Activated naive CD4-positive, alpha-beta T cell treated with anti-CD3 and anti-CD28 coated beads, Interleukin-2, amount 50 U/mL, for 24 hours (primary cell): Measurements from ENCODE around the gene STAP2.
"Not testable (repeated sequence)": the region's sequence is repeated elsewhere in the genome, so short reads cannot be mapped to it uniquely, and the experiment has no call there.

Experiments
- H3K27ac Mint-ChIP-seq: one replicate; pipeline ENCODE4 v1.8.0; 2021; ENCODE audit warnings: mild to moderate bottlenecking, mixed read lengths
- H3K27me3 Mint-ChIP-seq: one replicate; pipeline ENCODE4 v1.8.0; 2021; ENCODE audit warnings: mixed read lengths
- H3K36me3 Mint-ChIP-seq: one replicate; pipeline ENCODE4 v1.8.0; 2021; ENCODE audit warnings: mixed read lengths
- H3K4me1 Mint-ChIP-seq: one replicate; pipeline ENCODE4 v1.8.0; 2021; ENCODE audit warnings: mixed read lengths
- H3K4me3 Mint-ChIP-seq: one replicate; pipeline ENCODE4 v1.8.0; 2021; ENCODE audit warnings: mild to moderate bottlenecking, mixed read lengths
- H3K9me3 Mint-ChIP-seq: one replicate; pipeline ENCODE4 v1.8.0; 2021; ENCODE audit warnings: mixed read lengths

The STAP2 gene

DNA sequence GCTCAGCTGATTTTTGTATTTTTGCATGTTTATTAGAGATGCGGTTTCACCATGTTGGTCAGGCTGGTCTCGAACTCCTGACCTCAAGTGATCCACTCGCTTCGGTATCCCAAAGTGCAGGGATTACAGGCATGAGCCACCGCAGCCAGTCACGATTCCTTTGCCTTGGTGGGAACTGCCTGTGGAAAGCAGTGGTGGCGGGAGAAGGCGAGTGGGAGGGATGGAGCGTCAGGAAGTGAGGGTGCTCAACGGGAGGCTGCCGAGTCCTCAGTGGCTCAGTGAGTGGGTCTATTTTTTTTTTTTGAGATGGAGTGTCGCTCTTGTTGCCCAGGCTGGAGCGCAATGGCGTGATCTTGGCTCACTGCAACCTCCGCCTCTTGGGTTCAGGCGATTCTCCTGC, 10.6 kb upstream of the STAP2 start:
- H3K4me1 Mint-ChIP-seq = peaks cover 10% of the 10 kb centered on the region
- not testable (repeated sequence) for H3K9me3 Mint-ChIP-seq, H3K27ac Mint-ChIP-seq, H3K27me3 Mint-ChIP-seq, H3K4me3 Mint-ChIP-seq, H3K36me3 Mint-ChIP-seq

DNA sequence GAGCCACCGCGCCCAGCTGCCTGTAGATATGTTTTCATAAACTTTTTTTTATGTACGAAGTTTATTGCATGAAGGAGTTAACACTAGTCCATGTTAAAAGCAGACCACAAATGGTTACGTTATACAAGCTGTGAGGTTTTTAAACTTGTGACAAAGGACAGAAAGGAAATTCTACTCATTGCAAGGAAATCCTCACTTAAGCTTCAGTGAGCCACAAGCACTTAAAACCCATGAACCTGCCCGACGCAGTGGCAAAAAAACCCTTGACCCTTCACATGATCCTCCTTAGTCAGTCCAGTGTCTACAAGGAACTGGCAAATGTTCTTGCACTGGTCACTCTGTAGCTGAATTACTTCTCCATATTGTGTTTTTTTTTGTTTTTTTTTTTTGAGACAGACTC, 8.9 kb upstream of the STAP2 start:
- no peak overlapping the region for H3K4me3 Mint-ChIP-seq
- peaks cover 17% of the 10 kb centered on the region for H3K4me1 Mint-ChIP-seq
- no peak overlapping the region for H3K27ac Mint-ChIP-seq
- no peaks in the 10 kb centered on the region for H3K9me3 Mint-ChIP-seq
- H3K27me3 Mint-ChIP-seq = no peaks in the 10 kb centered on the region
- H3K36me3 Mint-ChIP-seq = peaks cover 3% of the 10 kb centered on the region

DNA sequence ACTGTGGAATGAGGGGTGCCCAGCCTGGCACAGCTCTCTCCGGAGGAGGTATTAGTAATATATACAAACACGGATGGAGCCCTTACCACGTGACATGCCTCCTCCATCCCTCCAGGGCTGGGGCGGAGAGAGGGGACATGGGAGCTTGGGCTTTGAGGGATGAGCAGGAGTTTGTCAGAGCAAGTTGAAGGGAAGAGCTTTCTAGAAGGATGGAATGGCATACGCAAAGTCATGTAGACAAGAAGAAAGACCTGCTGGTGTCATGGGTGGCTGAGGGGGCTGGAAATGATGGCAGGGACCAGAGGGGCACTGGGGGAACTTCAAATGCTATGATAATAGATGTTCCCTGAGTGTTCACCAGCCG, 7.4 kb upstream of the STAP2 start:
- no peak overlapping the region for H3K4me3 Mint-ChIP-seq
- H3K9me3 Mint-ChIP-seq = no peaks in the 10 kb centered on the region
- peaks cover 22% of the 10 kb centered on the region for H3K4me1 Mint-ChIP-seq
- H3K27me3 Mint-ChIP-seq = no peaks in the 10 kb centered on the region
- peak overlapping the region; percentile 46 for H3K27ac Mint-ChIP-seq
- peaks cover 3% of the 10 kb centered on the region for H3K36me3 Mint-ChIP-seq

DNA sequence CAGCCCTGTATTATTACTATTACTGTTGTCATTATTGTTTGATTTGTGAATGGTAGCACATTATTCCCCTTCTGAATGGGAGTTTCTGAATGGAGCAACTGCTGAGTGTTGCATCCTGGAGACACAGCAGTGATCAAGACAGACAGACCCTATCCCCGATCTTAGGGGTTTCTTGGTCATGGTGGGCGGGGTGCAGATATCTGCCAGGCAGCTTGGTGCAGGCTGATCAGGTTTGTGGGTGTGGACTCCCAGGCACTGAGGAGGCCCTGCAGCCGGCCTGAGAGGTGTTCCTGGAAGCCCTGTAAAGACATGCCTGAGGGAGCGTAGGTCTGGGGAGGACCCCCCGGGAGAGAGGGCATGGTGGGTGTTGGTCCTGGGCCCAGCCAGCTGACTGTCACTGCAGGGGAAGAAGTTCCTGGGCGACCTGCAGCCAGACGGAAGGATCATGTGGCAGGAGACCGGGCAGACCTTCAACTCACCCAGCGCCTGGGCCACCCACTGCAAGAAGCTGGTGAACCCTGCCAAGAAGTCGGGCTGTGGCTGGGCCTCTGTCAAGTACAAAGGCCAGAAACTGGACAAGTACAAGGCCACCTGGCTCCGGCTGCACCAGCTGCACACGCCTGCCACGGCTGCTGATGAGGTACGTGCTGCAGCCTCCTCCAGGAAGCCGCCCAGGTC, 6.9 kb upstream of the STAP2 start:
- H3K4me3 Mint-ChIP-seq = peak overlapping the region; percentile 58
- H3K4me1 Mint-ChIP-seq = peaks cover 22% of the 10 kb centered on the region
- peaks cover 3% of the 10 kb centered on the region for H3K36me3 Mint-ChIP-seq
- H3K9me3 Mint-ChIP-seq = no peaks in the 10 kb centered on the region
- no peak overlapping the region for H3K27ac Mint-ChIP-seq
- no peaks in the 10 kb centered on the region for H3K27me3 Mint-ChIP-seq

DNA sequence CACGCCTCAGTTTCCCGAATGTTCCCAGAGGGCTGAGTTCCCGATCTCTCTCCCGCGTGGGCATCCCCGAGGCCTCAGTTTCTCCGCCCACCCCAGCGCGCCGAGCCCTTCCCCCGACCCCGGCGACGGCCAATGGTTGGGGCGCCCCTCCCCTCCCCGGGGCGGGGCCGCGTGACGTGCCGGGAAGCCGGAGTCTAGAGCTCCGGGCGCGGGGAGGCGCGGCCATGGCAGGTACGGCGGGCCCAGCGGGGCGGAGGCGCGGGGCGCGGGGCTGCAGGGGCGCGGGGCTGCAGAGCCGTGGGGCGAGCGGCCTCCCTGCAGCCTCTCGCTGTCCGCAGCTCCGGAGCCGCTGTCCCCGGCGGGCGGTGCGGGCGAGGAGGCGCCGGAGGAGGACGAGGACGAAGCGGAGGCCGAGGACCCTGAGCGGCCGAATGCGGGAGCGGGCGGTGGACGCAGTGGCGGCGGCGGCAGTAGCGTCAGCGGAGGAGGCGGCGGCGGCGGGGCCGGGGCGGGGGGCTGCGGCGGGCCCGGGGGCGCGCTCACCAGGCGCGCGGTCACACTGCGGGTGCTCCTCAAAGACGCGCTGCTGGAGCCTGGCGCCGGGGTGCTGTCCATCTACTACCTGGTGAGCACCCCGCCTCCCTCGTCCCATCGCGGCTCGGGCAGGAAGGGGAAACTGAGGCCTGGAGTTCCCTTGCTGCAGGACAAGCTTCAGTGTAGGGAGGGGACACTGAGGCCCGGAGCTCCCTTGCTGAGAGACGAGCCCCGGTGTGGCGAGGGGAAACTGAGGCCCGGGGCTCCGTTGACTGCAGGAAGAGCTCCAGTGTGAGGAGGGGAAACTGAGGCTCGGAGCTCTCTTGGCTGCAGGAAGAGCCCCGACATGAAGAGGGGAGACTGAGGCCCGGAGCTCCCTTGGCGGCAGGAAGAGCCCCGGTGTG, 5.0 kb upstream of the STAP2 start, which contains the start of gene MPND:
Gene MPND (plus strand): TSS at position 193 of the 938 bp plus-strand sequence. CDS start 32 bp downstream, at position 225.
- H3K4me1 Mint-ChIP-seq = peaks cover 32% of the 10 kb centered on the region
- no peaks in the 10 kb centered on the region for H3K9me3 Mint-ChIP-seq
- peak within 1 kb of the TSS; percentile 95 for H3K27ac Mint-ChIP-seq
- H3K36me3 Mint-ChIP-seq = peaks cover 3% of the 10 kb centered on the region
- no peaks in the 10 kb centered on the region for H3K27me3 Mint-ChIP-seq
- H3K4me3 Mint-ChIP-seq = peak within 1 kb of the TSS; percentile 89

DNA sequence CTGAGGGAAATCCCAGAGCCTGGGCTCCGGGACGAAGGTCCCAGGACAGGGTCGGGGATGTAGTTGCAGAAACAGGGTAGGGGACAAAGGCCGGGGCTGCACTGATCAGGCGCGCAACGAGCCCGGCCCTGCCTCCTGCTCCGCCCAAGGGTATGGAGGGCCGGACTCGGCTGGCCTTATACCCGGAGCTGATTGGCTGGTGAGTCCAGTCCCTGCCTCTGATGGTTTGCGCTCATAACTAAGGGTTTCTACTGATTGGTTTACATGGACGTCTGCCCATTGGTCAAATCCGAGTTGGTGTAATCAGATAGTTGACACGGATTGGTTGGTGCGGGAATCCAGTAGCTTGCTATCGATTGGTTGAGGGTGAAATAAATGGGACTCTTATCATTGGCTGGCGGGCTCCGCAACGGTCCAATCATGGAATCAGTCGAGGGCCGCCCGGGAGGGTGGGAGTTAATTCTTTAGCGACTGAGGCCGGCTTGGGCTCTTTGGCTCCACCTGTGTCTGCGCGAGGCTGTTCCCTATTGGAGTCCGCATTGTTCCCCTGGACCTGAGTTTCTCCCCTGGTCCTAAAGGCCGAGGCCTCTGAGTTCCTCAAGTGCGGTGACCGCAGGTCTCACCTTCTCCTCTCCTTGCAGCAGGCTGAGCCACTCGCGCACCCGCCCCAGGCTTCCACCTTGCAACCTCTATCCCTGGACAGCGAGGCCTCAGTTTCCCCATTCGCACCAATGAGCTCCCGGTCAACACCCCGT, 4.2 kb upstream of the STAP2 start:
- H3K27me3 Mint-ChIP-seq = no peaks in the 10 kb centered on the region
- peaks cover 3% of the 10 kb centered on the region for H3K36me3 Mint-ChIP-seq
- H3K4me3 Mint-ChIP-seq = peak overlapping the region; percentile 89
- peaks cover 40% of the 10 kb centered on the region for H3K4me1 Mint-ChIP-seq
- H3K9me3 Mint-ChIP-seq = no peaks in the 10 kb centered on the region
- peak overlapping the region; percentile 95 for H3K27ac Mint-ChIP-seq

DNA sequence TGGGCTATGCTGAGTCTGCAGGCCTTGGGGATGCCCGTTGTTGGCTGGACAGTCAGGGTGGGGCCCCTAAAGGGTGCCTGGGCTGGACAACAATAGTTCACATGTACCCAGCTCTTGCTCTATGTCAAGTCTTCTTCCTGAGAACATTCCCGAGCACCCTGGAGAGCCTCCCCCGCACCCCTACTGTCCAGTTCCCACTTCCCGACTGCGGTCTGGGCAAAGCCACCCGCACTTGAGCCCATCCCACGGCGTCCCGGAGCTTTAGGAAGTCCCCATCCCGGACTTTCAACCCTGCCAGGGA, 3.6 kb upstream of the STAP2 start:
- peak overlapping the region; percentile 95 for H3K27ac Mint-ChIP-seq
- peaks cover 3% of the 10 kb centered on the region for H3K36me3 Mint-ChIP-seq
- H3K9me3 Mint-ChIP-seq = no peaks in the 10 kb centered on the region
- peak overlapping the region; percentile 89 for H3K4me3 Mint-ChIP-seq
- H3K27me3 Mint-ChIP-seq = no peaks in the 10 kb centered on the region
- H3K4me1 Mint-ChIP-seq = peaks cover 42% of the 10 kb centered on the region

DNA sequence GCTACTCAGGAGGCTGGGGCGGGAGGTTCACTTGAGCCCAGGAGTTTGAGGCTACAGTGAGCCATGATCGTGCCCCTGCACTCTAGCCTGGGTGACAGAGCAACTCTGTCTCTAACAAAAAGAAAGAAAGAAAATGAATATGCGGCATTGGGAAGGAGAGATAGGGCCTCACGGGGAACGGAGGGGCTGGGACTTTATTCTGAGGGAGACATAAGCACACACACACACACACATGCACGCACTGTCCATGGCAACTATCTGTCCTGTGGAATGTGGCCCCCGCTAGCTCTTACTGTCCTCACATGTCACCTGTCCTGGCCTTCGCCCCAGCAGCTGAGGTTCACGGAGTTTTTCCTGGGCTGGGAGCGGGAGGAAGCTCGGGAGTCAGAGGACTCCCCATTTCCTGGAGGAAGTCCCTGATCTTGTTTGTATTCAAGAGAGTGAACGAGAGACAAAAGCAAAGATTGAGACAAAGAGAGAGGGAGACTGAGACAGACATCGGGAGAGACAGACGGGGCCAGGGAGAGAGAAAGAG, 654 bp downstream of the STAP2 start:
- H3K36me3 Mint-ChIP-seq = peaks cover 2% of the 10 kb centered on the region
- no peaks in the 10 kb centered on the region for H3K9me3 Mint-ChIP-seq
- H3K27ac Mint-ChIP-seq = peak overlapping the region; percentile 98
- peaks cover 35% of the 10 kb centered on the region for H3K4me1 Mint-ChIP-seq
- H3K27me3 Mint-ChIP-seq = no peaks in the 10 kb centered on the region
- H3K4me3 Mint-ChIP-seq = peak overlapping the region; percentile 97

DNA sequence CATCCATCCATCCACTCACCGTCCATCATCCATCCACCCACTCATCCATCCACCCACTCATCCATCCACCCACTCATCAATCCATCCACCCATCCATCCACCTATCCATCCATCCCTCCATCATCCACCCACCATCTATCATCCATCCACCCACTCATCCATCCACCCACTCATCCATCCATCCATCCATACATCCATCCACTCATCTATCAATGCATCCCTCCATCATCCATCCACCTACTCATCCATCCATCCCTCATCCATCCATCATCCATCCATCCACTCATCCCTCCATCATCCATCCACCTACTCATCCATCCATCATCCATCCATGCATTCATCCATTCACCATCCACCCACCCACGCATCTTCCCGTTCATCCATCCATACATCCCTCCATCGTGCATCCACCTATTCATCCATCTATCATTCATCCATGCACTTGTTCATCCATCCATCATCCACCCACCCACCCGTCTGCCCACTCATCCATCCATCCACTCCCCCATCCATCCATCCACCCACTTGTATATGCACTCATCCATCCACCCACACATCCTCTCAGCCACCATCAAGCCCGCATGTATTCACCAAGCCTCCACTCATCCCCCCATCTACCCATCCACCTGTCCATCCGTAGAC, 3.6 kb downstream of the STAP2 start:
- Mint-ChIP-seq H3K27ac (peak overlapping the region; percentile 19), H3K4me3 (no peak overlapping the region), H3K4me1 (peaks cover 25% of the 10 kb centered on the region), H3K27me3 (no peaks in the 10 kb centered on the region), H3K9me3 (no peaks in the 10 kb centered on the region), H3K36me3 (peaks cover 2% of the 10 kb centered on the region)

DNA sequence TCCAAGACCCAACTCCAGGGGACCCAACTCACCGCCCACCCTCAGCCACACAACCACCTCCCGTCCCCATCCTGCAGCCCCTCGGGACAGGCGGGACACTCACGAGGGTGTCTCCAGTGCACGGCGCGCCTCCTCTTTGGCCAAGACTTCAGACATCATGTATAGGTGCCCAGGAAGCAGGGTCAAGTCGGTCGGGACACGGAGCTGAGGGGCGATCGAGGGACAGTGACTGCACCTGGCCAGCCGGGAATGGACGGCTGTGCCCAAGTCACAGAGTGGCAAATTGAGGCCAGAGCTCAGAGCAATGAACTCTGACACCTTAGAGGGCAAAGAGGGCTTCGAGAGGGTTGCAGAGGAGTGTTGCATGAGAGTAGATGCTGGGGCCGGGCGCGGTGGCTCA, 8.8 kb downstream of the STAP2 start:
- Mint-ChIP-seq H3K27ac (peak overlapping the region; percentile 84), H3K27me3 (no peaks in the 10 kb centered on the region), H3K9me3 (no peaks in the 10 kb centered on the region), H3K4me3 (peak overlapping the region; percentile 39), H3K36me3 (no peaks in the 10 kb centered on the region), H3K4me1 (peaks cover 17% of the 10 kb centered on the region)

DNA sequence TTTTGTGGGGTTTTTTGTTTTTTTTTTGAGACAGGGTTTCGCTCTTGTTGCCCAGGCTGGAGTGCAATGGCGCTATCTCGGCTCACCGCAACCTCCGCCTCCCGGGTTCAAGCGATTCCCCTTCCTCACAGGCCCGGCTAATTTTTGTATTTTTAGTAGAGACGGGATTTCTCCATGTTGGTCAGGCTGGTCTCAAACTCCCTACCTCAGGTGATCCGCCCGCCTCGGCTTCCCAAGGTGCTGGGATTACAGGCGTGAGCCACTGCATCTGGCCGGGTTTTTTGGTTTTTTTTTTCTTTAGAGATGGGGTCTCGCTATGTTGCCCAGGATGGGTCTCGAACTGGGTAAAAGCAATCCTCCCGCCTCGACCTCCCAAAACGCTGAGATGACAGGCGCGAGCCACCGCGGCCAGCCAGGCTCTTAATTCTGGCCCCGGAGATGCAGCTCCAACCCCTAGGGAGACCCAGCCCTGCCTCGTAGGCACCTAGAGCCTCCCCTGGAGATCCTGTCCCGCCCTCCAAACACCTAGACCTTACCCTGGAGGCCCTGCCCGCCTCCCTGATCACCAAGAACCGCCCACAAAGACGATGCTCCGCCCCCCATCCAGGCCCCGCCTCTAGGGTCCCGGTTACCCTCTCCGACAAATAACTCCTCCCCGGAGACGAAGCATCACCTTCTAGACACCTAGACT, 9.5 kb downstream of the STAP2 start:
- Mint-ChIP-seq H3K4me1 (peaks cover 17% of the 10 kb centered on the region), H3K27ac (peak overlapping the region; percentile 88), H3K4me3 (peak overlapping the region; percentile 86)
- not testable (repeated sequence) for H3K27me3 Mint-ChIP-seq, H3K36me3 Mint-ChIP-seq, H3K9me3 Mint-ChIP-seq

DNA sequence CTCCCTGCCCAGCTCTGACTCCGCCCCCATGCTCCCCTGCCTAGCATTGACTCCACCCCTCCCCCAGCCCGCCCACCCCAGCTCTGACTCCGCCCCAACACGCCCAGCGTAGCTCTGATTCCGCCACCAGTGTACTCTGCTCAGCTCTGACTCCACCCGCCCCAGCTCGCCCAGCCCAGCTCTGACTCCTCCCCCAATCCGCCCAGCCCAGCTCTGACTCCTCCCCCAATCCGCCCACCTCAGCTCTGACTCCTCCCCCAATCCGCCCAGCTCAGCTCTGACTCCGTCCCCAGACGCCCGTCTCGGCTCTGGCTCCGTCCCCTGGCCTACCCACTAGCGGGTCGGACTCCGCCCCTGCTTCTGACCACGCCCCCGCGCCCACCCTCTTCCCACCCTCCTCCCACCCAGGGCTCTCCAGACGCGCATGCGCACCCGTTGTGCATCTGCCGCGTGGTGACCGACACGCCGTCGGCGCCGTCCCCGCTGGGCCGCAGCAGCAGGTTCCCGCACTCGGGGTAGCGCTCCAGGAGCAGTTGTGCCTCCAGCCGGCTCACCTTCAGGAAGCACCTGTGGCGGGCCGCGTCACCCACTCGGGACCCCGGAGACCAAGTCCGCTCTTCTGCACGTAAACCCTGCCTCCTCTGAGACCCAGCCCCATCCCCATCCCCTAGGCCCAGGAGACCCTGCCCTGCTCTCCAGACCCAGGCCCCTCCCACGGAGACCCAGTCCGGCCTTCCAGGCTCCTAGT, 10.2 kb downstream of the STAP2 start:
- Mint-ChIP-seq H3K4me3 (peak overlapping the region; percentile 86), H3K27ac (peak overlapping the region; percentile 88), H3K4me1 (peaks cover 17% of the 10 kb centered on the region), H3K36me3 (no peaks in the 10 kb centered on the region), H3K27me3 (no peaks in the 10 kb centered on the region), H3K9me3 (no peaks in the 10 kb centered on the region)

DNA sequence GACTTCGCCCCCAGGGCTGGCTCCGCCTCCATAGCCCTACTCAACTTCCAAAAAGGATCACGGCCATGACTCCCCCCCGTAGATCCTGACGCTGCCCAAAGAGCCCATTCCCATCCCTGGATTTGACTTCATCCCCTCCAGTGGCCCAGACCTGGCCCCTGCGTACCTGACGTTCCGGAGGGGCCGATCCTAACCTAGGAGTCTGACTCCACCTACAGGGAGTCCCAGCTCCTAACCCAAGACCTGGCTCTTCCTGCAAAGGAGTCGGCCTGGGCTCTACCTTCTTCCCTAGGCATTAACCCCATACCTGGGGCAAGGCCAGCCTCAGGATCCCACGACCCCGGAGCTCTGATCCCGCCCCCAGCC, 10.8 kb downstream of the STAP2 start:
- Mint-ChIP-seq H3K4me1 (peaks cover 17% of the 10 kb centered on the region), H3K27me3 (no peaks in the 10 kb centered on the region), H3K36me3 (no peaks in the 10 kb centered on the region), H3K9me3 (no peaks in the 10 kb centered on the region), H3K4me3 (peak overlapping the region; percentile 86), H3K27ac (no peak overlapping the region)

DNA sequence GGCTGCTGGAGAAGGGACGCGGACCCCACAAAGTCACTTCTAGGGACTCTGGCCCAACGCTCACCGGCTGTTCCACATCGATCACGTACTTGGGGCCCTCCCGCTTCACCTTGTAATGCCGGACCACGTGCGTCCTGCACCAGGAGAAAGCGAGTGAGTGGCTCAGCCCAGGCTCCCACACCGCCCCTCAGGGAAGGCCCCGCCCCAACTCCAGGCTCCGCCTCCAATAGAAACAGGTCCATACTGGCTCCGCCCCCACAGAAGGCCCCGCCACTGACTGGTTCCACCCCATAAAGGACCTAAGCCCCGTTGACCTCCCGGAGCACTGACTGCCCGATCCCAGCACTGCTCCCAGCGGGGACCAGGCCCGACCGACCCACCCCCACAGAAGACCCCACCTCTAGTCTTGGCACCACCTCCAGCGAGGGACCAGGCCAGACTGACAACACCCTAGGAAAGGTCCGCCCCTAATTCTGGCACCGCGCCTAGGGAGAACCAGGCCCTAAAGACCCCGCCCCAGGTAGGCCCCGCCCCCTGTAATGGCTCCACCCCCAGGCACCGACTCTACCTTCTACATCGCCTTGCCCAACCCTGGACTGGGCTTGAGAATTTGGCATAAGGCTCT, 11.3 kb downstream of the STAP2 start:
- Mint-ChIP-seq H3K27me3 (no peaks in the 10 kb centered on the region), H3K36me3 (no peaks in the 10 kb centered on the region), H3K4me1 (peaks cover 17% of the 10 kb centered on the region), H3K4me3 (peak overlapping the region; percentile 86), H3K9me3 (no peaks in the 10 kb centered on the region), H3K27ac (no peak overlapping the region)
